WTC11 (cell line): ENCODE results near the gene GATD1. TPM values are rescaled to one million over a fixed set of nuclear protein-coding genes. Genes with fewer than 3 reads are reported as not detected.

Experiments
- ATAC-seq: fragments of 200-7000 bp; cut with Tn5 transposase; 2 replicates; pipeline ENCODE4 v1.10.0; 2021; ENCODE audit warnings: mild to moderate bottlenecking, moderate library complexity
- CTCF ChIA-PET: fragments of 300-600 bp; sonication (Branson Sonifier 250); formaldehyde crosslinking; loops from one replicate; lab custom pipeline; 2021; ENCODE audit warnings: antibody characterized with exemption; lab: Charles Lee
- POLR2A ChIA-PET: fragments of 350-600 bp; sonication (Branson Sonifier 250); formaldehyde crosslinking; loops from one replicate; lab custom pipeline; 2021; ENCODE audit warnings: antibody characterized with exemption; lab: Charles Lee
- DNase-seq: peaks from one replicate; pipeline ENCODE4 v3.0.0; 2021; ENCODE audit warnings: low spot score
- H3K27ac Mint-ChIP-seq: 2 replicates; pipeline ENCODE4 v1.8.0; 2021; ENCODE audit warnings: mixed read lengths
- H3K27me3 Mint-ChIP-seq: 2 replicates; pipeline ENCODE4 v1.8.0; 2021; ENCODE audit warnings: low read depth, mild to moderate bottlenecking, moderate library complexity, mixed read lengths
- H3K36me3 Mint-ChIP-seq: 2 replicates; pipeline ENCODE4 v1.8.0; 2021; ENCODE audit warnings: mixed read lengths
- H3K4me1 Mint-ChIP-seq: 2 replicates; pipeline ENCODE4 v1.8.0; 2022; ENCODE audit warnings: mixed read lengths
- H3K4me3 Mint-ChIP-seq: 2 replicates; pipeline ENCODE4 v1.8.0; 2021; ENCODE audit warnings: mild to moderate bottlenecking, moderate library complexity, mixed read lengths
- H3K9me3 Mint-ChIP-seq: 2 replicates; pipeline ENCODE4 v1.8.0; 2021; ENCODE audit warnings: mixed read lengths
- AR ChIP-seq: fragments of 250-450 bp; sonication (Bioruptor Pico); IDR thresholded peaks from 2 replicates; pipeline ENCODE4 v1.9.0; 2021; ENCODE audit warnings: mild to moderate bottlenecking
- ATF1 ChIP-seq: sonication (generic); formaldehyde crosslinking; IDR thresholded peaks from 2 replicates; pipeline ENCODE4 v1.8.1; 2023; ENCODE audit warnings: mild to moderate bottlenecking, moderate library complexity, missing genetic modification reagents
- CREM ChIP-seq: sonication (generic); formaldehyde crosslinking; IDR thresholded peaks from 2 replicates; pipeline ENCODE4 v1.8.1; 2022; ENCODE audit warnings: mild to moderate bottlenecking, missing genetic modification reagents, moderate library complexity
- ERG ChIP-seq: fragments of 250-450 bp; sonication (Bioruptor Pico); IDR thresholded peaks from 2 replicates; pipeline ENCODE4 v1.8.0; 2021; ENCODE audit warnings: mild to moderate bottlenecking
- HMGXB4 ChIP-seq: sonication (generic); formaldehyde crosslinking; IDR thresholded peaks from 2 replicates; pipeline ENCODE4 v1.8.1; 2023; ENCODE audit warnings: mild to moderate bottlenecking, moderate library complexity, missing genetic modification reagents
- MYBL2 ChIP-seq: sonication (generic); formaldehyde crosslinking; IDR thresholded peaks from 2 replicates; pipeline ENCODE4 v1.8.1; 2023; ENCODE audit warnings: mild to moderate bottlenecking, moderate library complexity, missing genetic modification reagents
- NFYB ChIP-seq: sonication (generic); formaldehyde crosslinking; conservative IDR thresholded peaks from 2 replicates; pipeline ENCODE4 v1.8.0; 2022; ENCODE audit warnings: low read depth, missing genetic modification reagents
- NR1H2 ChIP-seq: sonication (generic); formaldehyde crosslinking; IDR thresholded peaks from 2 replicates; pipeline ENCODE4 v1.9.0; 2021; ENCODE audit warnings: mild to moderate bottlenecking, moderate library complexity, missing genetic modification reagents
- OVOL2 ChIP-seq: fragments of 250-450 bp; sonication (Bioruptor Pico); IDR thresholded peaks from 2 replicates; pipeline ENCODE4 v1.9.0; 2021; ENCODE audit warnings: mild to moderate bottlenecking, borderline replicate concordance
- PRDM15 ChIP-seq: sonication (generic); formaldehyde crosslinking; IDR thresholded peaks from 2 replicates; pipeline ENCODE4 v1.8.0; 2022; ENCODE audit warnings: missing genetic modification reagents
- PREB ChIP-seq: sonication (generic); formaldehyde crosslinking; IDR thresholded peaks from 2 replicates; pipeline ENCODE4 v1.8.1; 2022; ENCODE audit warnings: mild to moderate bottlenecking, missing genetic modification reagents, moderate library complexity, borderline replicate concordance
- SP1 ChIP-seq: sonication (generic); formaldehyde crosslinking; conservative IDR thresholded peaks from 2 replicates; pipeline ENCODE4 v1.8.1; 2022; ENCODE audit warnings: missing genetic modification reagents
- TEAD4 ChIP-seq: sonication (generic); formaldehyde crosslinking; IDR thresholded peaks from 2 replicates; pipeline ENCODE4 v1.8.0; 2022; ENCODE audit warnings: mild to moderate bottlenecking, missing genetic modification reagents
- TP53 ChIP-seq: sonication (generic); formaldehyde crosslinking; IDR thresholded peaks from 2 replicates; pipeline ENCODE4 v1.8.1; 2023; ENCODE audit warnings: mild to moderate bottlenecking, missing genetic modification reagents
- ZNF232 ChIP-seq: sonication (generic); formaldehyde crosslinking; IDR thresholded peaks from 2 replicates; pipeline ENCODE4 v1.8.0; 2022; ENCODE audit warnings: mild to moderate bottlenecking, missing genetic modification reagents
- ZNF416 ChIP-seq: fragments of 250-450 bp; sonication (Bioruptor Pico); IDR thresholded peaks from 2 replicates; pipeline ENCODE4 v1.9.0; 2021; ENCODE audit warnings: mild to moderate bottlenecking, inconsistent platforms
- ZNF532 ChIP-seq: fragments of 250-450 bp; sonication (Bioruptor Pico); IDR thresholded peaks from 2 replicates; pipeline ENCODE4 v1.9.0; 2021; ENCODE audit warnings: mild to moderate bottlenecking, borderline replicate concordance
- ZNF671 ChIP-seq: fragments of 250-450 bp; sonication (Bioruptor Pico); IDR thresholded peaks from 2 replicates; pipeline ENCODE4 v1.8.0; 2021; ENCODE audit warnings: mild to moderate bottlenecking
- total RNA-seq: library from RNA; stranded (reverse); gene quantifications from 3 replicates; pipeline ENCODE4 v1.2.3, GENCODE V29; 2021

The GATD1 gene
- total RNA-seq, 1 experiment from 2014 or later = 87.6 TPM

- no peak for TF ChIP-seq PRDM15 (CRISPR knock-in tag)
These were observed 17.1 kb downstream of the GATD1 start (continued) for GRCh38 chr11:760236-760635.

- H3K4me3 Mint-ChIP-seq = peak overlapping the region; percentile 52
- DNase-seq (no peak), ATAC-seq (no peak)
- H3K27ac Mint-ChIP-seq = peak overlapping the region; percentile 70
- peaks cover 24% of the 10 kb centered on the region for H3K4me1 Mint-ChIP-seq
- no peaks in the 10 kb centered on the region for H3K27me3 Mint-ChIP-seq
- POLR2A ChIA-PET = no interaction called here
- CTCF ChIA-PET = interaction anchor here (0.7 to 0.9 kb wide), 3 partner anchors 10 to 44 kb away, joined by 3 read pairs; no protein-coding TSS in a partner anchor
- TF ChIP-seq ZNF416 (CRISPR knock-in tag) = no peak
- TF ChIP-seq ATF1 (CRISPR knock-in tag) = no peak
- TF ChIP-seq CREM = no peak
- TF ChIP-seq MYBL2 = no peak
- no peak for TF ChIP-seq ZNF532 (CRISPR knock-in tag)
- no peak for TF ChIP-seq TEAD4 (CRISPR knock-in tag)
- no peak for TF ChIP-seq PREB
- no peak for TF ChIP-seq NR1H2
- TF ChIP-seq NFYB (CRISPR knock-in tag) = no peak
- no peak for TF ChIP-seq TP53
- TF ChIP-seq HMGXB4 = no peak
- TF ChIP-seq ERG (CRISPR knock-in tag) = no peak
- no peak for TF ChIP-seq ZNF232 (CRISPR knock-in tag)
- no peak for TF ChIP-seq SP1 (CRISPR knock-in tag)
- TF ChIP-seq OVOL2 (CRISPR knock-in tag) = no peak
- TF ChIP-seq AR (CRISPR knock-in tag) = no peak
- TF ChIP-seq ZNF671 (CRISPR knock-in tag) = no peak
- TF ChIP-seq, all 79 proteins: peak for 0
- peaks cover 14% of the 10 kb centered on the region for H3K36me3 Mint-ChIP-seq
- H3K9me3 Mint-ChIP-seq = no peaks in the 10 kb centered on the region
These were observed 27.6 kb downstream of the GATD1 start for GRCh38 chr11:749731-750130.
